SJCRH30 (cell line): ENCODE results near the gene IRX3. TPM values are rescaled to one million over a fixed set of nuclear protein-coding genes. Genes with fewer than 3 reads are reported as not detected.

Experiments used
- DNase-seq, 2 experiments: peaks; one replicate each; pipeline ENCODE4 v3.0.0-alpha.2; 2015 to 2020
- H3K27ac ChIP-seq: fragments of 250-450 bp; sonication (Bioruptor Pico); 2 replicates; pipeline ENCODE4 v1.5.1; 2020; ENCODE audit warnings: mild to moderate bottlenecking, moderate library complexity
- H3K27me3 ChIP-seq: fragments of 250-450 bp; sonication (Bioruptor Pico); 2 replicates; pipeline ENCODE4 v1.5.1; 2020; ENCODE audit warnings: mild to moderate bottlenecking, moderate library complexity
- H3K36me3 ChIP-seq: fragments of 250-450 bp; sonication (Bioruptor Pico); 2 replicates; pipeline ENCODE4 v1.5.1; 2020; ENCODE audit warnings: mild to moderate bottlenecking, moderate library complexity
- H3K4me1 ChIP-seq: fragments of 250-450 bp; sonication (Bioruptor Pico); 2 replicates; pipeline ENCODE4 v1.5.1; 2020; ENCODE audit warnings: mild to moderate bottlenecking, moderate library complexity
- H3K4me3 ChIP-seq: fragments of 250-450 bp; sonication (Bioruptor Pico); 2 replicates; pipeline ENCODE4 v1.5.1; 2020; ENCODE audit warnings: mild to moderate bottlenecking, moderate library complexity
- H3K9me3 ChIP-seq: fragments of 250-450 bp; sonication (Bioruptor Pico); replicated peaks from 2 replicates; pipeline ENCODE4 v1.5.1; 2020; ENCODE audit warnings: mild to moderate bottlenecking, moderate library complexity
- total RNA-seq: library from RNA; depleted of rRNA; stranded (reverse); fragments of >200 nt; shearing (Covaris generic); gene quantifications from 2 replicates; pipeline ENCODE4 v1.2.3, GENCODE V29; 2014

IRX3 gene
- total RNA-seq, 1 experiment from 2014 or later = 18.2 TPM

GRCh38 chr16:54312502-54312991 is 26.0 kb upstream of the IRX3 start:
- H3K4me3 ChIP-seq = no peak overlapping the region
- no peaks in the 10 kb centered on the region for H3K4me1 ChIP-seq
- no peak for DNase-seq
- no peaks in the 10 kb centered on the region for H3K36me3 ChIP-seq
- no peak overlapping the region for H3K27ac ChIP-seq
- no peaks in the 10 kb centered on the region for H3K9me3 ChIP-seq
- H3K27me3 ChIP-seq = peaks cover 4% of the 10 kb centered on the region; the same call in 1 of the 2 replicates

- no peaks in the 10 kb centered on the region for H3K36me3 ChIP-seq
- DNase-seq = no peak
- no peak overlapping the region for H3K27ac ChIP-seq
- no peaks in the 10 kb centered on the region for H3K9me3 ChIP-seq
- H3K4me1 ChIP-seq = no peaks in the 10 kb centered on the region
- H3K4me3 ChIP-seq = no peak overlapping the region
- no peaks in the 10 kb centered on the region for H3K27me3 ChIP-seq
Measured at GRCh38 chr16:54309341-54309740, 22.8 kb upstream of the IRX3 start.

GRCh38 chr16:54305080-54305479 is 18.5 kb upstream of the IRX3 start:
- H3K27me3 ChIP-seq = no peaks in the 10 kb centered on the region
- no peaks in the 10 kb centered on the region for H3K36me3 ChIP-seq
- no peaks in the 10 kb centered on the region for H3K9me3 ChIP-seq
- H3K27ac ChIP-seq = no peak overlapping the region
- no peak for DNase-seq
- H3K4me3 ChIP-seq = no peak overlapping the region
- no peaks in the 10 kb centered on the region for H3K4me1 ChIP-seq

GRCh38 chr16:54303613-54304012 is 17.0 kb upstream of the IRX3 start:
- H3K27ac ChIP-seq = no peak overlapping the region
- H3K27me3 ChIP-seq = no peaks in the 10 kb centered on the region
- H3K36me3 ChIP-seq = no peaks in the 10 kb centered on the region
- no peaks in the 10 kb centered on the region for H3K9me3 ChIP-seq
- no peak for DNase-seq
- H3K4me1 ChIP-seq = no peaks in the 10 kb centered on the region
- no peak overlapping the region for H3K4me3 ChIP-seq

- Histone ChIP-seq H3K27ac (no peak overlapping the region), H3K27me3 (no peaks in the 10 kb centered on the region), H3K4me3 (no peak overlapping the region), H3K9me3 (no peaks in the 10 kb centered on the region), H3K36me3 (no peaks in the 10 kb centered on the region), H3K4me1 (no peaks in the 10 kb centered on the region)
- DNase-seq = no peak
Measured at GRCh38 chr16:54297154-54297553, 10.6 kb upstream of the IRX3 start.

- Histone ChIP-seq H3K27me3 (no peaks in the 10 kb centered on the region), H3K4me3 (no peak overlapping the region), H3K27ac (no peak overlapping the region), H3K4me1 (no peaks in the 10 kb centered on the region), H3K36me3 (no peaks in the 10 kb centered on the region), H3K9me3 (no peaks in the 10 kb centered on the region)
- DNase-seq = no peak
Measured at GRCh38 chr16:54296543-54296942, 10.0 kb upstream of the IRX3 start.

- H3K27me3 ChIP-seq = no peaks in the 10 kb centered on the region
- no peak overlapping the region for H3K27ac ChIP-seq
- H3K4me1 ChIP-seq = no peaks in the 10 kb centered on the region
- no peak for DNase-seq
- no peaks in the 10 kb centered on the region for H3K36me3 ChIP-seq
- no peaks in the 10 kb centered on the region for H3K9me3 ChIP-seq
- H3K4me3 ChIP-seq = no peak overlapping the region
Measured at GRCh38 chr16:54291656-54292487, 5.3 kb upstream of the IRX3 start.

- no peak overlapping the region for H3K4me3 ChIP-seq
- no peaks in the 10 kb centered on the region for H3K36me3 ChIP-seq
- H3K27me3 ChIP-seq = no peaks in the 10 kb centered on the region
- H3K4me1 ChIP-seq = no peaks in the 10 kb centered on the region
- no peak for DNase-seq
- H3K9me3 ChIP-seq = no peaks in the 10 kb centered on the region
- no peak overlapping the region for H3K27ac ChIP-seq
Measured at GRCh38 chr16:54290833-54291655, 4.5 kb upstream of the IRX3 start.

- H3K9me3 ChIP-seq = no peaks in the 10 kb centered on the region
- no peak overlapping the region for H3K27ac ChIP-seq
- H3K36me3 ChIP-seq = no peaks in the 10 kb centered on the region
- no peak for DNase-seq
- no peaks in the 10 kb centered on the region for H3K27me3 ChIP-seq
- H3K4me3 ChIP-seq = no peak overlapping the region
- H3K4me1 ChIP-seq = no peaks in the 10 kb centered on the region
Measured at GRCh38 chr16:54289945-54290832, 3.6 kb upstream of the IRX3 start.

- H3K36me3 ChIP-seq = no peaks in the 10 kb centered on the region
- H3K27ac ChIP-seq = no peak overlapping the region
- H3K27me3 ChIP-seq = no peaks in the 10 kb centered on the region
- no peak for DNase-seq
- no peaks in the 10 kb centered on the region for H3K4me1 ChIP-seq
- H3K9me3 ChIP-seq = no peaks in the 10 kb centered on the region
- no peak overlapping the region for H3K4me3 ChIP-seq
Measured at GRCh38 chr16:54289242-54289944, 2.8 kb upstream of the IRX3 start.

GRCh38 chr16:54288835-54289241 is 2.3 kb upstream of the IRX3 start:
- no peak overlapping the region for H3K27ac ChIP-seq
- H3K36me3 ChIP-seq = no peaks in the 10 kb centered on the region; the same call in 1 of the 2 replicates
- H3K9me3 ChIP-seq = no peaks in the 10 kb centered on the region
- no peaks in the 10 kb centered on the region for H3K4me1 ChIP-seq
- H3K4me3 ChIP-seq = no peak overlapping the region
- H3K27me3 ChIP-seq = no peaks in the 10 kb centered on the region
- no peak for DNase-seq

GRCh38 chr16:54288030-54288834 is 1.6 kb upstream of the IRX3 start:
- Histone ChIP-seq H3K4me1 (no peaks in the 10 kb centered on the region), H3K27me3 (no peaks in the 10 kb centered on the region), H3K9me3 (no peaks in the 10 kb centered on the region), H3K4me3 (no peak overlapping the region), H3K36me3 (peaks cover 5% of the 10 kb centered on the region), H3K27ac (no peak overlapping the region)
- DNase-seq = no peak
